ENCODE data around the gene FOXA3. TPM values are rescaled to one million over a fixed set of nuclear protein-coding genes. Genes with fewer than 3 reads are reported as not detected.

FOXA3 gene
- total RNA-seq, 4 donors from 2014 or later, result 1.9 to 24.4 (median 9.2) TPM

- TF ChIP-seq POLR2AphosphoS5 (IDR thresholded peaks at IDR 0.05), result no peak
- TF ChIP-seq CTCF (IDR thresholded peaks at IDR 0.05), result peak in 2 of 5 experiments; percentile 23 to 48
- no peak for TF ChIP-seq EP300 (IDR thresholded peaks at IDR 0.05; ENCODE audit: low read depth)
- TF ChIP-seq POLR2A (IDR thresholded peaks at IDR 0.05), result no peak
- peaks cover 40 to 65% (median 47%) of the 10 kb centered on the region in 4 donors for H3K4me1 ChIP-seq
- intact Hi-C loops (cut with DNase I; ENCODE audit: low total_unique reads), result no loop called here
- H3K27ac ChIP-seq, result peak overlapping the region; percentile 8 to 84 (median 35)
- in situ Hi-C loops (cut with MboI; ENCODE audit: low pct_ligation_motif_present in 1 of 4, low pct_unique_long_range_greater_than_20kb in 1 of 4, low sequenced_read_pairs in 3 of 4), result no loop called here
- peak overlapping the region in 1 of 4 donors; percentile 66 for H3K4me3 ChIP-seq
- no peaks in the 10 kb centered on the region for H3K9me3 ChIP-seq
- no peak for DNase-seq
- WGBS, 2 donors (ENCODE audit: low coverage in 1 of 2), result 4 to 11% methylated on average over 3 to 5 of the region's 5 CpGs
- H3K27me3 ChIP-seq, result no peaks in the 10 kb centered on the region
- no peaks in the 10 kb centered on the region for H3K36me3 ChIP-seq
Measured at GRCh38 chr19:45883586-45883880, 19.4 kb downstream of the FOXA3 start.

GRCh38 chr19:45883881-45884681 is 20.0 kb downstream of the FOXA3 start:
- Histone ChIP-seq H3K36me3 (no peaks in the 10 kb centered on the region), H3K27me3 (no peaks in the 10 kb centered on the region), H3K27ac (peak overlapping the region; percentile 8 to 88 (median 35)), H3K9me3 (no peaks in the 10 kb centered on the region), H3K4me1 (peaks cover 38 to 60% (median 44%) of the 10 kb centered on the region in 4 donors), H3K4me3 (peak overlapping the region in 1 of 4 donors; percentile 66)
- TF ChIP-seq CTCF (IDR thresholded peaks at IDR 0.05), result no peak
- TF ChIP-seq EP300 (IDR thresholded peaks at IDR 0.05; ENCODE audit: low read depth), result no peak
- no peak for TF ChIP-seq POLR2AphosphoS5 (IDR thresholded peaks at IDR 0.05)
- no peak for TF ChIP-seq POLR2A (IDR thresholded peaks at IDR 0.05)
- intact Hi-C loops (cut with DNase I; ENCODE audit: low total_unique reads), result no loop called here
- WGBS, 2 donors (ENCODE audit: low coverage in 1 of 2), result 87% methylated on average over 49 of the region's 57 CpGs; no CpG with 5 or more reads in 1 of the 2 donors
- no peak for DNase-seq
- in situ Hi-C loops (cut with MboI; ENCODE audit: low pct_ligation_motif_present in 1 of 4, low pct_unique_long_range_greater_than_20kb in 1 of 4, low sequenced_read_pairs in 3 of 4), result no loop called here

- Histone ChIP-seq H3K4me1 (peaks cover 38 to 52% (median 44%) of the 10 kb centered on the region in 4 donors), H3K4me3 (peak overlapping the region; percentile 61 to 83 (median 66)), H3K27me3 (no peaks in the 10 kb centered on the region), H3K9me3 (no peaks in the 10 kb centered on the region), H3K27ac (peak overlapping the region; percentile 87 to 92 (median 90)), H3K36me3 (no peaks in the 10 kb centered on the region)
- DNase-seq, result no peak
- WGBS, 2 donors (ENCODE audit: low coverage in 1 of 2), result 69% methylated on average over 66 of the region's 72 CpGs; no CpG with 5 or more reads in 1 of the 2 donors
- TF ChIP-seq CTCF (IDR thresholded peaks at IDR 0.05) (no peak), POLR2A (IDR thresholded peaks at IDR 0.05) (no peak), POLR2AphosphoS5 (IDR thresholded peaks at IDR 0.05) (no peak), EP300 (IDR thresholded peaks at IDR 0.05; ENCODE audit: low read depth) (no peak)
- intact Hi-C loops (cut with DNase I; ENCODE audit: low total_unique reads), result no loop called here
- in situ Hi-C loops (cut with MboI; ENCODE audit: low pct_ligation_motif_present in 1 of 4, low pct_unique_long_range_greater_than_20kb in 1 of 4, low sequenced_read_pairs in 3 of 4), result no loop called here
Measured at GRCh38 chr19:45884682-45885555, 20.8 kb downstream of the FOXA3 start.
